HL-60 (cell line): Measurements from ENCODE around the gene AIRE.

Experiments used
- CTCF ChIP-seq: IDR thresholded peaks from one replicate; pipeline ENCODE4 v1.5.1; 2011; ENCODE audit warnings: low read length, control low read depth, inconsistent platforms; ENCODE audit not compliant: insufficient read depth
- GABPA ChIP-seq: IDR thresholded peaks from 2 replicates; pipeline ENCODE4 v1.6.1; 2012; ENCODE audit warnings: low read depth
- POLR2AphosphoS5 ChIP-seq: IDR thresholded peaks from 2 replicates; pipeline ENCODE4 v1.6.1; 2012; ENCODE audit warnings: low read depth
- REST ChIP-seq: IDR thresholded peaks from 2 replicates; pipeline ENCODE4 v1.6.1; 2012; ENCODE audit warnings: low read depth; ENCODE audit not compliant: insufficient replicate concordance
- SPI1 ChIP-seq: IDR thresholded peaks from 2 replicates; pipeline ENCODE4 v1.6.1; 2012; ENCODE audit warnings: low read depth, mild to moderate bottlenecking, borderline replicate concordance

GRCh38 chr21:44263221-44263760 lies 22.4 kb upstream of the AIRE start:
- no peak for TF ChIP-seq CTCF
- no peak for TF ChIP-seq GABPA
- no peak for TF ChIP-seq POLR2AphosphoS5
- TF ChIP-seq REST: no peak
- no peak for TF ChIP-seq SPI1
